GF-D8 (cell line): ENCODE data around the gene FGFR1OP2.
"Not testable (repeated sequence)": the region's sequence is repeated elsewhere in the genome, so short reads cannot be mapped to it uniquely, and the experiment has no call there.

ENCODE experiments used
- DNase-seq: peaks from one replicate; lab custom pipeline; 2025; lab: John Stamatoyannopoulos, UW

Gene FGFR1OP2

GRCh38 chr12:26941215-26941594 lies 2.9 kb downstream of the FGFR1OP2 start:
- DNase-seq = no peak

DNA sequence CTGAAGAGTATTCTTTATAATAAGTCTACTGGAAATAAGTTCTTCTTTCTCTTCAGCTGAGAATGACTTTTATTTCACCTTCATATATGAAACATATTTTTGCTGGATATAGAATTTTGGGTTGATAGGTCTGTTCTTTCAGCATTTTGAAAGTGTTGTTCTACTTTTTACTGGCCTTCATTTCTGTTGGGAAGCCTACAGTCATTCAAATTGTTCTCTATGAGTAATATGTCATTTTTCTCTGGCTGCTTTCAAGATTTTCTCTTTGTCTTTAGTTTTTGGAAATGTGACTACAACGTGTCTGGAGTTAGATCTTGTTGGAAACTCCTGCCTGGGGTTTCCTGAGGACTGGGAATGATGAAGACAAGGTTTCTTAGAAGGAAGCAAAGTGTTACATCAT lies 10.0 kb downstream of the FGFR1OP2 start:
- no peak for DNase-seq

DNA sequence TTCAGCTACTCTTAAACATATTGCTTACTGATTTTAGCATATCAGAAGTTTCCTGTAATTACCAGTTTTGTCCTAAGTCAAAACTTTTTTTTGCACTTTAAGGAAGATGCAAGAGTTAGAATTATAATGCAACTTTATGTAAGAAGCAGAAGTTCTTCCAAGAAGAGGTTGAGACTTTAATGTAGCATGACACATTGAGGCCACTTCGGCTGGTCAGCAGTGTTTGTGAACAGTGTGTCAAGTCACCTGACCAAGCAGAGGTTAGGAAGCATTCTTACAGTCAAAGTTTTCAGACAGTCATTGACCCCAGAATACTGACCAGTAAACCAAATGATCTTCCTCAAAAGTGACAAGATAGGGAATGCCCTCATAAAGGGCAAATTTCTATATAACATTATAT lies 15.2 kb downstream of the FGFR1OP2 start:
- DNase-seq = no peak

DNA sequence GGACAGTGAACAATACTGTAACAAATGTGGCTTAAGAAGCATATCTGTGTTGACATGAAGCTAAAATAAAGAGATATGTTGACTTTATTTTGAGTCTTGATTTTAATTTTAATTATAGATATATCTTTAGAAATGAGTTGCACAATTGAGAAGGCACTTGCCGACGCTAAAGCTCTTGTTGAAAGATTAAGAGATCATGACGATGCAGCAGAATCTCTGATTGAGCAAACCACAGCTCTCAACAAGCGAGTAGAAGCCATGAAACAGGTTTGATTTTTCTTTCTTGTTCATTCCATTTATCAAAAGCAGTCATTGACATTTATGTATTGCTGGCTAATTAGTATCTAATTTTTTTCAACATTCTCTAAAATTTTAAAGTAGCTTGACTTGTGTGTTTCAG lies 15.8 kb downstream of the FGFR1OP2 start:
- no peak for DNase-seq

- DNase-seq = not testable (repeated sequence)
Observed at GRCh38 chr12:26961391-26961790, 23.1 kb downstream of the FGFR1OP2 start.

- DNase-seq = no peak
Observed at GRCh38 chr12:26961803-26962202, 23.5 kb downstream of the FGFR1OP2 start.

DNA sequence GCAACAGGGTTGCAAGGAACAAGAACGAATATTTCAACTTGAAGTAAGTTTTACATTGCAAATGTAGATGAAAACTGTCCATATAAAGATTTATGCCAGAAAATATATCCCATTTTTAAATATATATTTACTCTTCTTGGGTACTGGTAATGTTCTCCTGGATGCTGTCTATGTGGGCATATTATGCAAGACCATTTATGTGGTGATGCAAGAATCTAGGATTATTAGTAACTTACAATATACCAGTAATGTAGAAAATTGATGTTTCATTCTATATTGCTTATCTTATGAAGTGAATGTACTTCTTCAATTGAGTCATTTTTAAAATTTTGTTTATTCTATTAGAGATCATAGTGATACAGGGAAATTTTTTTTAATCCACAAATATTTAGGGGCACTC lies 25.1 kb downstream of the FGFR1OP2 start:
- no peak for DNase-seq

- DNase-seq = no peak
Observed at GRCh38 chr12:26966842-26967241, 28.6 kb downstream of the FGFR1OP2 start.

GRCh38 chr12:26970136-26970535 lies 31.9 kb downstream of the FGFR1OP2 start:
- no peak for DNase-seq

GRCh38 chr12:26971963-26972362 lies 33.7 kb downstream of the FGFR1OP2 start:
- no peak for DNase-seq

DNA sequence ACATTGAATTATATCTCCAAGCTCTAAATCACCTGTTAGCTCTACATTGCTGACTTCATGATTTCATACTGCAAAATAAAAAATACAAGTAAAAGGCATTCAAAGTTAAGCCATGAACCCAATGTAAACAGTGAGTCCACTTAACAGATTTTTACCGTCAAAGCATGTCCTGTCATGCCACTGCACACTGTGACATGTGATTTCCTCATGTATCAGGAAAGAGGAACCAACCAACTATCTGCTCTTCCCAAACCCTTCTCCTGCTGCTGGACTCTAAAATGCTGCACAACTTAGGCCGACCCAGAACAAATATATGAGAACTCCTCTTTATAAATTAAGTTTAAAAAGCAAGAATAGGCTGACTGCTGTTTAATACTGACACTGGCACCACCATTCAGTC lies 38.4 kb downstream of the FGFR1OP2 start:
- DNase-seq = no peak

- DNase-seq = no peak
Observed at GRCh38 chr12:26978801-26979200, 40.5 kb downstream of the FGFR1OP2 start.

DNA sequence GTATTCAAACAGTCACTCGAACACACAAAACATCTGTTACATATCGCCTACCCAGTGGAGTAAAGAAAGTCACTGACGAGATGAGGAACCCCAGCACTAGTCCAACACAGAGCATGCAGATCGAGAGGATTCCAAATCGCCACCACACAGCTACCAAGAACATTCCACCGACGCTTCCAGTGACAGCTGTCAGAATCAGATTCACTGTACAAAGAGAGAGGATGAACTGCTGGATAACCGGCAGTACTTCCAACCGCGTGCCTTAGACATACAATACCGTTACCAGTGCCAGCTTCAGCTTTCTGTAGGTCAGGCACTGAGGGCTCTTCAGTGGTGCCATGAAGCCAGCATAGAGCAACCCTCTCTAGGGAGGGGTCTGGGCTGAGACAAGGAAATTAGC lies 41.5 kb downstream of the FGFR1OP2 start:
- DNase-seq = no peak

- no peak for DNase-seq
Observed at GRCh38 chr12:26982866-26983265, 44.6 kb downstream of the FGFR1OP2 start.

DNA sequence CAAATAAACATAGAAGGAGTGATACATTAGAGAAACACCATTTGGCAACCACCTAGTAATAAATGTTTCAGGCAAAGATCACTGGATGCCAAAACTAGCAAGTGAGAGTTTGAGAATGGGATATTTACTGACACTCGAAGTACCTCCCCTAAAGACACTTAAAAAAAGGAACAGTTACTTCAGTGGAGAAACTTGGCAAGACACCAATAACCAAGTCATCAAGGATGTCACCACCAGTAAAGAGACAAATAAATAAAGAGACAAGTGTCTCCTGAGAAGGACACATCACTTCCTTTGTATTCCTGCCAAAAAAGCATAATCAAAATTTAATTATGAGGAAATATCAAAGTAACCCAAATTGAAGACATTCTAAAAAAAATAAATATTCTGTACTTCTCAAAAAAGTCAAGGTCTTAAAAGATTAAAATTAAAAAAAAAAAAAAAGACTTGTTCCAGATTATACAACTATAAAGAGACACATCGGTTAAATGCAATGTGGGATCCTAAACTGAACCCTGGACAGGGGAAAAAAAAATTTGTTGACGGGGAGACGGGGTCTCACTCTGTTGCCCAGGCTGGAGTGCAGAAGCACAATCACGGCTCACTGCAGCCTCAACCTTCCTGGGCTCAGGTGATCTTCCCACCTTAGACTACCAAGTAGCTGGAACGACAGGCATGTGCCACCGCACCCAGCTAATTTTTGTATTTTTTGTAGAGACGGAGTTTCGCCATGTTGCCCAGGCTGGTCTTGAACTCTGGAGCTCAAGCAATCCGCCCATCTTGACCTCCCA lies 49.6 kb downstream of the FGFR1OP2 start:
- DNase-seq = no peak

- DNase-seq = no peak
Observed at GRCh38 chr12:26988703-26989102, 50.4 kb downstream of the FGFR1OP2 start.

DNA sequence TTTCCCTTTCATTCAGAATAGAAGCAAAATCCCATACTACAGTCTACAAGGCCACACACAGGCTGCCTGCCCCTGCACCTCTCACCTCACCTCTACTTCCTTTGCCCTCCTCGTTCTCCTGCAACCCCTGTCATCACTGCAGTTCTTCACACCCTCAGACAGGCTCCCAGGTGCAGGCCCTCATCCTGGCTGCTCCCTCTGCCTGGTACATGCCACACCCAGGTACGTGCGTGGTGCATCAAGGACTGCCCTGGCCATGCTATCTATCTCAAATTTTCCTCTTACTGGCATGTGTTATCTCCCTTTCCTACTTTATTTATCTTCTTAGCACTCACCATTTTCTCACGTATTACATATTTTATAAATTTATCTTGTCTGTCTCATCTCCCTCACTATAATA lies 51.6 kb downstream of the FGFR1OP2 start:
- DNase-seq = no peak

DNA sequence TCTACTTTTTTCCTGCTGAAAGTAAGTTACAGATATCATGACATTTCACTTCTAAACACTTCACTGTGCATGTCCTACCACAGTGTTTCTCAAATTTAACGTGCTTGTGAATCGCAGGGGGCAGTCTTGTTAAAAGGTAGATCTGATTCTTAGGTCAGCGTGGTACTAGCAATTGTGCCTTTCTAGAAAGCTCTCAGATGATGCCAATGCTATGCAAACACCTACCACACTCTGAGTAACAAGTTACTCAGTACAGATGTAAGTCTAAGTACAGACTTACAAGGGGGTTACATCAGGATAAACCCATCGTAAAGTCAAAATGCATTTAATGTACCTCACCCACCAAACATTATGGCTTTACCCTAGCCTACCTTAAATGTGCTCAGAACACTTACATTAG lies 53.6 kb downstream of the FGFR1OP2 start:
- DNase-seq = no peak

GRCh38 chr12:26994109-26994508 lies 55.8 kb downstream of the FGFR1OP2 start:
- no peak for DNase-seq

DNA sequence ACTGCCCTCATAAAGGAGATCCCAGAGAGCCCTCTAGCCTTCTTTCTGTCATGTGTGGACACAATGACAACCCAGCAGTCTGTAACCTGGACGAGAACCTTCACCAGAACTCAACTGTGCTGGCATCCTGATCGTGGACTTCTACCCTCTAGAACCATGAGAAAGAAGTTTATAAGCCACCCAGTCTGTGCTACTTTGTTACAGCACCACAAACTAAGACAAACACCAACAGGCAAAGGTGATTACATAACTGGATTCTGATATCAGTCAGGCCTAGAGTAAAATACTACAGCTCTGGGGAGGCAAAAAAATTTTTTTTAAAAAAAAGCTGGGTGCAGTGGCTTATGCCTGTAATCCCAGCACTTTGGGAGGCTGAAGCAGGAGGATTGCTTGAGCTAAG lies 57.4 kb downstream of the FGFR1OP2 start:
- DNase-seq = no peak

GRCh38 chr12:26997003-26997402 lies 58.7 kb downstream of the FGFR1OP2 start:
- DNase-seq = no peak

GRCh38 chr12:27000961-27001360 lies 62.7 kb downstream of the FGFR1OP2 start:
- DNase-seq = peak; percentile 47

GRCh38 chr12:27001663-27002062 lies 63.4 kb downstream of the FGFR1OP2 start:
- peak; percentile 83 for DNase-seq

DNA sequence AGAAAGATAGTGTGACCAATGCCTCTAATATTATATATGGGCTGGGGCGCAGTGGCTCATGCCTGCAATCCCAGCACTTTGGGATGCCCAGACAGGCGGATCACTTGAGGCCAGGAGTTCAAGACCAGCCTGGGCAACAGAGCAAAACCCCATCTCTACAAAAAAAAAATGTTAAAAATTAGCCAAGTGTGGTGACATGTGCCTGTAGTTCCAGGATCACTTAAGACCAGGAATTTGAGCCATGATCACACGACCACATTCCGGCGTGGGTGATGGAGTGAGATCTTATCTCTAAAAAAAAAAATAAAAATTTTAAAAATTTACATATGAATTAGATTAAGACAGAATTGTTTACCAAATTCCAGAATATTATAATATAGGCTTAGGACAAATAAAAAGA lies 63.9 kb downstream of the FGFR1OP2 start:
- no peak for DNase-seq
